CMK (cell line): ENCODE results near the gene MATN4.
"Not testable (repeated sequence)": the region's sequence is repeated elsewhere in the genome, so short reads cannot be mapped to it uniquely, and the experiment has no call there.

Experiments used
- DNase-seq: peaks from one replicate; pipeline ENCODE4 v3.0.0-alpha.2; 2010; ENCODE audit warnings: low read depth

The MATN4 gene, protein sequence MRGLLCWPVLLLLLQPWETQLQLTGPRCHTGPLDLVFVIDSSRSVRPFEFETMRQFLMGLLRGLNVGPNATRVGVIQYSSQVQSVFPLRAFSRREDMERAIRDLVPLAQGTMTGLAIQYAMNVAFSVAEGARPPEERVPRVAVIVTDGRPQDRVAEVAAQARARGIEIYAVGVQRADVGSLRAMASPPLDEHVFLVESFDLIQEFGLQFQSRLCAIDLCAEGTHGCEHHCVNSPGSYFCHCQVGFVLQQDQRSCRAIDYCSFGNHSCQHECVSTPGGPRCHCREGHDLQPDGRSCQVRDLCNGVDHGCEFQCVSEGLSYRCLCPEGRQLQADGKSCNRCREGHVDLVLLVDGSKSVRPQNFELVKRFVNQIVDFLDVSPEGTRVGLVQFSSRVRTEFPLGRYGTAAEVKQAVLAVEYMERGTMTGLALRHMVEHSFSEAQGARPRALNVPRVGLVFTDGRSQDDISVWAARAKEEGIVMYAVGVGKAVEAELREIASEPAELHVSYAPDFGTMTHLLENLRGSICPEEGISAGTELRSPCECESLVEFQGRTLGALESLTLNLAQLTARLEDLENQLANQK

DNA sequence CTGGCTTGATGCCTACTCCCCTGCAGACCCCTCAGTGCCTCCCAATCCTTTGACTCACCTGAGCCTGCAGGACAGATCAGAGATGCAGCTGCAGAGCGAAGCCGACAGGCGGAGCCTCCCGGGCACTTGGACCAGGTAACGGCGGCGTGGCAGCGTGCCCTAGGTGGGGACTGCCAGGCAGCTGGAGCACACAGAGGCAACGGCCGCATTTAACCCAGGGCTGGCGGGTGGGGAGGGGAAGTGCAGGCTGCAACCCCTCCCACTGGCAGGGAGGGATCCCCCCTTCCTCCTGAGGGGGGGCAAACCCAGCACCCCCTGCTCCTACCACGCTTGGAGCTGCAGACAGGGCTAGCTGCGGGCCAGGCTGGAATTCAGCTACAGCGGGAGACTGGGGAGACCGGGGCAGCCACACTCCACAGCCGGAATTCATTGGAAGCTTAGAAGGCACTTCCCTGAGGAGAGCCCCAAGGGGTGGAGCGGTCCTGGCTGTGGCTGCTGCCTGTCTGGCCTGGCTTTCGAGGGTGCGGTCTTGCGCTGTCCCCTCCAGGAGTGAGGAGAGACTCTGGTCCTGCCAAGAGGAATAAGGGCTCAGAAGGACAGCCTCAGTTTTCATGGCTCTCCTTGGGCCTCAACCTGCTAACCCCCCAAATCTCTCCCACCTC, at the start of gene MATN4:
TSS of gene MATN4 (minus strand) at position 183 of the 662 bp plus-strand sequence. CDS start 2,717 bp downstream, outside the sequence.
- DNase-seq: no peak

DNA sequence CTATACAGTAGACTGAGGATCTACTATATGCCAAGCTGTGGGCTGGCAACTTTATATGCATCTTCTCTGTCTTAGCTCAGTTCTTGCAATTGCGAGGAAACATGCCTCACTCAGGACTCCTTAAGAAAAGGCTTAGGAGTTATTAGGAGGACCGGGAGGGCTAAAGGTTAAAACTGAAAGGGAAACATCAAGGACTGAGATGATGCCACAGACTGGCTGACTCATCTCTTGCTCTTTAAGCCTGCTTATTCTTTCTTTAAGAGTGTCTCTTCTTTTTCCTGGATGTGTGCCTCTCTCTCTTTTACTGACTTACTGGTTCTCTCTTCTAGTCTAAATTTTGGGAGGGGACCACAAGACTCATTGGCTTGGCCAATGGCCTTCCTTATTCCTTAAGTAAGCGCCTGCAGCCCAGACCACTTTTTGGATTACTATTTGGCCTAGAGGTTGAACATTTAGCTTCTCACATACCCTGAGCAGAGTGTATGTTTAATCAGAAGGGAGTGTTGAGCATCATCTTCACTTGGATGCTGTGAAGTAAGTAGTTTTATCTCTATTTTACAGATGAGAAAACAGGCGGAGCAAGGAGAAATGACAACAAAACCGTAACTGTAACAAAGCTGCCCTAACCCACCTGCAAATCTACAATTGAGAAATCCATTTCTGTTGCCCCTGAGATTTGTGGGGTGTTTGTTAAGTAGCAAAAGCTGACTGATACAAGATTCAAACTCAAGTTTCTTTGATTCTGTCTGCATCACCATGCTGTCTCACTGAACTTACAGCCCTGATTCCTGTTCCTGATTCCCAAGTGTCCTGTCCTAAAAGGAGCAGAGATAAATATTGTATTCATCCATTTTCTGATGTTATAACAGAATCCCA, 47.3 kb upstream of the MATN4 start:
- DNase-seq: no peak

DNA sequence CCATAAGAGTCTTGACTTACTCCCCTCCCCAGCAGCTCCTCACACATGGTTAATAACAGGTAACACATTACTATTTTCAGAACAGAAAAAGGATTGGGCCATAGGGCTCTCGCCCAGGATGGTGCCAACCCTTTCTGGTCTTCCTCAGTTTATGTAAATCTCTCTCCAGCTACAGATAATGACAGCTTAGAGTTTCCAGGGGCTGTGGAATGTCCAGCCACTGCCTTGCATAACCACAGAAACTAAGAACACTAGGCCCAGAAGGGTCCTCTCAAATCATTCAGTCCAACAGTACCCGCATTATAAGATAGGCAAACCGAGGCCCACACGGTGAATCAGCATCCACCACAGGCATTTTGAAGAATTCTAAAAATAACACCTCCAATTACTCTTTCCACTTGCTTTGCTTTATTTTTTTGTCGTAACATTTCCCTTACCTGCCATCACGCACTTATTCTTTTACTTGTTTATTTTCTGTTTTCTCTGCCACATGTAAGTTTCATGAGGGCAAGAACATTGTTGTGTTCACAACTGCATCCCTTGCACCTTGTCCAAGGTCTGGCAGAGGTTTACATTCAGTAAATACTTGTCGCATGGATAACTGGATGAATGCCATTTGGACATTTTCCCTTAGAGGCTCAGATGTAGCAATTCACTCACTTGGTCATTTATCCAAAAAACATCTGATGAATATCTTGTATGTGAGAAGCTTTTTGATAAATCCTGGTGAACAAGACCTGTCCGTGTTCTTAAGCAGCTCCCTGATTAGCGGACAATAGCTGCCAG, 46.5 kb upstream of the MATN4 start:
- no peak for DNase-seq

DNA sequence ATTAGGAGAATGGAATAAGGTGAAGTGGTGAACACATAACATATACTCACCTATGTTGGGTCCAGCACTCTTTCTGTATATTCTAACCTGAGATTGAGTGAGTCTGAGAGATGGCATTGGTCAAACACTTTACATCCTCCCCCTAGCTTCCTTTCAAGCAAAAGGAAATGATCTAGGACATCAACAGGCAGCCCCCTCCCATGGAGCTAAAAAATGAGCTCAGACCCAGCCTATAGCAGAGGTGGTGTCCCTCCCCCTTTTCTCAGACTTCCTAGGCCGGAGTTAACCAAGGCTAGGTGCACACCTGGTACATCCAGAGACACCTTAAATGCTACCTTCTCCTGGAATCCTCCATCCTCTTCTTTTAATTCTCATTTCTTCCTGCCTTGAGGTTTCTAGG, 45.6 kb upstream of the MATN4 start:
- DNase-seq: no peak

DNA sequence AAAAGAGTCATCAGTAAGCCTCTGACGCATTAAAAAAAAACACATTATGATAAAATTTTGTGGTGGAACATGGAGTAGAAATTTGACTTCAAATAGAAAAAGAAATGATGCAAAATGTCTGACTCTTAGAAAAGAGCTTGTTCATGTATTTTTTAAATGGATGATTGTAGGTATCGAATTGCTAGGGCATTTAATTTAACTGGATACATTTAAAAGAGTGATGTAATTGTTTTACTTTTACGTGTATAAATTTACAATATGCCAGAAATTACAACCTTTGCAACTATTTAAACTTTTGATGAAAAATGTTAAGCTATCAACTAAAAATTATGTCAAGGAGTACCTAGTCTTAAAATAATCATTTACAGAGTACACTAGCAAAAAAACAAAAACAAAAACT, 44.6 kb upstream of the MATN4 start:
- no peak for DNase-seq

DNA sequence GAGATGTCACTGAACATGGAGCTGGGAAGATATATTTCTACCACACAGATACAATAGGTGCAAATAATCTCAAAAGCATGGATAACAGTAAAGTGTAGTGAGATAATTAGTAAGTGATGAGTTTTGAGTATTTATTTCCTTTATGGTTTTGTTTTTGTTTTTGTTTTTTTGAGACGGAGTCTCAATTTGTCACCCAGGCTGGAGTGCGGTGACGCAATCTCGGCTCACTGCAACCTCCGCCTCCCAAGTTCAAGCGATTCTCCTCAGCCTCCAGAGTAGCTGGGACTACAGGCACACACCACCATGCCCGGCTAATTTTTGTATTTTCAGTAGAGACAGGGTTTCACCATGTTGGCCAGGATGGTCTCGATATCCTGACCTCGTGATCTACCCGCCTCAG, 42.7 kb upstream of the MATN4 start:
- DNase-seq: not testable (repeated sequence)

DNA sequence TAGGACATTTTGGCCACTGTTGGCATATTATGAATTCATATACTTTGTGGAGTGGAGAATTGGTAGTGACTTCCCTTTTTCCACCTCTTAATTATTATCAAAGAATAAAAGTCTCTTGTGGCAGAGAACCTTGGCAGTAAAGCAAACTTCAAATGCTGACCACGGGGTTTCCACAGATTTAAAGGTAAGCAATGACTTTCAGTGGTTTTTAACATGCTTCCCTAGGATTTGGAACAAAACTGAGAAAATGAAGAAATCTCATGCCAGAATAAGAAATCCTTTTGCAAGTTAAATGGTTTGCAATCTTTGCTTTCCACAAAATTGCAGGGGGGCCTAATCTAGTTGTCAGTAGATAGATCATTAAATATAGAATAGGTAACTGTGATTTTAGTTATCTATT, 42.1 kb upstream of the MATN4 start:
- no peak for DNase-seq

DNA sequence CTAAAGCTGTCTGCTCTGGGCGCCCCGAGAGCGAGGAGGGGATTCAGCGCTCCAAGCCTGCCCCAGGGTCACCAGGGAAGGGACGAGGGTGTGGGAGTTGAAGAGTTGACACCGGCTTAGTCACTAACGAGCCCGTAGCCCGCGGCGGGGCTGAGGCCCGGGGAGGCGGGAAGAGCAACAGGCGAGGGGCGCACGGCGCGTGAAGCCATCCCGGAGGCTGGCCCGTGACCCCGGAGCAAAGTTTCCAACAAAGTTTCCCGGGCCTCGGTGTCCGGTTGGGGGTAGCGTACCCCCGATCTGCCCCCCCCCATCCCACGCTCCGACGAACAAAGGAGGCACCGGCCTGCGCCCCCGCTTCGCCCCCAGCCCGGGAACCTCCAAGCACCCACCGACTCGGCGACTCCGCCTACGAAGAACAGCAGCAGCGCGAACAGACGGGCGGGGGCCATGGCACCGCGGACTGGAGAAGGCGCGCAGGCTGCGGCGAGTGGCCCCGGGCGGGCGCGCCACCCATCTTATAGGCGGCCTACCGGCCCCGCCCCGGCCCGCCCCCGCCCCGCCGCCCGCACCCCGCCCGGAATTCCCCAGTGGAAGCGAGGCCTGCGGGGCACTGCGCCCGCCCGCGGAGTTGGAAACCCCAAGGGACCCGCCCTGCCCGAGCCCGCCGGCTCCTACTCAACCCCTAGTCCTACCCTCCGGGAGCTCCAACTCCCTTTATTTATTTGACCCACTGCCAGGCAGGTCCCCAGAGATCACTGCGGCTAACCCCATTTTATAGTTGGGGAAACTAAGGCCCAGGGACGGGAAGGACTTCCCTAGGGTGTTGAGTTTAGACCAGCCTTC, 40.1 kb upstream of the MATN4 start, which contains the start of gene SDC4:
TSS of gene SDC4 (minus strand) at position 489 of the 843 bp plus-strand sequence. CDS start at position 449, 40 bp downstream.
- no peak for DNase-seq

DNA sequence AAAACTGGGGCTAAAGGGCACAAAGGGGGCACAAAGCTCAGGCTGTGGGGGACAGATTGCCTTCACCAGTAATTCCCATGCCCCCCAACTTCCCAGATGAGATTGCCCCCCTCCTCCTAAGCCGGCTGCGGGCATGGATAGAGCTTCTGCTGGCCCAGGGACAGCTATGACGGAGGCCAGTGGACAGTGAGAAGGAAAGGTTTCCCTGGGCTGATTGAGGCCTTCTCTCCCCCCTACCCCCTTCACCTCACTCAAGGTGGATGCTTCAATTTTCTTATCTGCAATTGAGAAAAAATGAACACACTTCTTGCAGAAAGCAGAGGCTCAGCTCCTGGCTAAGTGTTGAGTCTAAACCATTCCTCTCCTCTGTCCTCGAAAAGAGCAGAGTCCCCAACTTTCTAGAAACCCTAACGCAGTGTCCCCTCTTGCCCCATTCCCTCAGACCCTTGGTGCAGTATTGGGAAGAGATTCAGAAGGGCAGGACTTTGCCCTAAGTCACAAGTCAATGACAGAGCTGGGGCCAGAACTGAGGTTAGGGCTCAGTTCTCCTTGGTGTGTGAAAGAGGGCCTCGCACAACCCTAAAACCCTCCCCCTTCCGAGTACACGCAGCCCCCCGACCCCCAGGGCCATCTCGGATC, 39.3 kb upstream of the MATN4 start:
- no peak for DNase-seq

DNA sequence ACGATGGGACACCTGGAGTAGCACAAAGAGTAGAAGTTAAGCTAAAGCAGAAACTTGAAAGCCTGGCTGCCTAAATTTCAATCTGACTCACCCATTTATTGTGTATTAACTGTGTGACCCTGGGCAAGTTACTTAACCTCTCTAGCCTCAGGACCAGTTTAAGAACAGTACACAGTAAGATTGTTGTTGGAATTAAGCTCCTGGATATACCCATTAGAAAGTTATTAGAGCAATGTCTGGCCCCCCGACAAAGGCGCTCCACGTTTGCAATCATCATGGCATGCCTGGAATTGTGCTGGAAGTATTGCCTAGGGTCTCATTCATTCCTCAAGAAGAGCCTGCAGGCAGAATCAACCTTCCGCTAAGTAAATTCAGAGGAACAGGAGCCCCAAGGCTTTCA, 38.8 kb upstream of the MATN4 start:
- DNase-seq: no peak

DNA sequence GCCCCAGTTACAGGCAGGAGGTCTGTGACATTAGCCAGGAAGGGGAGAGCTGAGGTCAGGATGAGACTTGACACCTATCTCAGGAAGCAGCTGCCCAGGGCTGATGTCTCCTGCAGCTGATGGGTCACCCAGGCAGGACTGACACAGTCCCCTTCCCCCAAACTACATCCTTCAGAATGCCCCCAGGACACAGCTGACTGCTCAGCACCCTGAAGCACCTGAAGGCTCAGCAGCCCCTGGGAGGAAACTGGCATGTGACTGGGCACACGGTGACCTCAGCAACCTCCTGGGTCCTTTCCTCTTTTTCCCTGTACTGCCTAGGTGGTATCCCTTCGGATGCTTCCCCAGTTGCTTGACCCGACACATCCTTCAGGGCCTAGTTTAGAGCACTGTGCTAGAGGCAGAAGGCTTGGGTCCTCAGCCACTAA, 38.2 kb upstream of the MATN4 start:
- DNase-seq: peak; percentile 79

DNA sequence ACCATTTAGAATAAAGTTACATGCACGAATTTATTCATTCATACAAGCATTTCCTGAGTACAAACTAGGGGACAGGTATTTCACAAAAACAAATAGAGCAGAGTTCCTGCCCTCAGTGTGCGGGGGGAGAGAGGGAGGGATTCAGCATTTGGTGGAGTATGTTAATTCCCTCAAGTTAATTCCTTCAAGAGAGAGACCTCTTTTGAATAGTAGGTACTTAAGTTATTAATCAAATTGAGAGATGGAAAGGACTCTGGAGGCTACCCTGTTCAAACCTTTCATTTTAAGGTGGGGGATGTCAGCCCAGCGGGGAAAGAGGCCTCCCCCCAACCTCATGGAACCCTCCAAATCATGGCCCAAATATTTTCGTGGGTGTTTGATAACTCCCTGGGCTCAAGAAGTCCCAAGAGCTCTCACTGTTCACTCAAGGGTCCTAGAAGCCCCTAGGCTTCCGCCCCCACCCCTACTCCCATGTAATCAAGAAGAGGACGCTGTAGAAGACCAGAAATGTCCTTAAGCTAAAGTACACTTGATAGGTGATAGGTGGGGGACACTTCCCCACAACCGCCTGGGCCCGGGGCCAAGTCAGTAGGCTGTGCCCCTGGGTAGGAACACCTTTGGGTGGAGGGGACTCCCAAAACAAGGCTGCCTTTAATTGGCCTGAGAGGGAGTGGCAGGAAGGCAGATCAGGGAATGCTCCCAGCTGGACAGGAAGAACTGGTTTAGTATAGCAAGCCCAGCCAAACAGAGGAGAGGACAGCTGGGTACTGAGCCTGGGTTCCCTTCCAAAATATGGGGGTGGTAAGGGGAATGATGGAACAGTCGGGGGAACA, 37.2 kb upstream of the MATN4 start:
- DNase-seq: no peak

DNA sequence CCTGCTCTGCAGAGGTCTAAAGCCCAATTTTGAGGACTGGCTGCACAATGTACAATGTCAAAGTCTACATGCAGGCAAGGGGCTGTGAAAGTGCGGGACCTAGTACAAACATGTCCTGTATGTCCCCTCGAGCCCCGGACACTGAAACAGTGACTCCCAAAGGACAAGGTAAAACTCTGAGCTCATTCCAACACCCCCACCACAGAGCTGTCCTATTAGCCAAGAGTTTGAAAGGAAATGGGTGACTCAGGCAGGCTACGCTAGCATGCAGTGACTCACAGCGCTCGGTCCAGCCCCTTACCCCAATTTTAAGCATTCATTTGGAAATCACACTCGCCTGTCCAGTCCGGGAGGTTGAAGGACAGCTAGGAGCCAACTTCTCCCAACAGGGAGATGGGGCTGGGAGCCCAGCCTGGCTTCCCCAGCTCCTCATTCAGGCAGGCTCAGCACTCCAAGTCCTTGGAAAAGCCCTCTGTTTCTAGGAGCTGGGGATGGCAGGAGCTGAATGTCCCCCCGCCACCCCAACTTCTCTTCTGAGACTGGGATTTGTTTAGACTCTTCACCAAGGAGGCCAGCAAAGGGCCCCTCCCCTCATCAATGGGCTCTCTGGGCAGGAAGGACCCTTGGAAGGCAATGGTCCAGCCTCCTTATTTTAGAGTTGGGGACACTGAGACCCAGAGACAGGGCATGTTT, 36.2 kb upstream of the MATN4 start:
- no peak for DNase-seq

DNA sequence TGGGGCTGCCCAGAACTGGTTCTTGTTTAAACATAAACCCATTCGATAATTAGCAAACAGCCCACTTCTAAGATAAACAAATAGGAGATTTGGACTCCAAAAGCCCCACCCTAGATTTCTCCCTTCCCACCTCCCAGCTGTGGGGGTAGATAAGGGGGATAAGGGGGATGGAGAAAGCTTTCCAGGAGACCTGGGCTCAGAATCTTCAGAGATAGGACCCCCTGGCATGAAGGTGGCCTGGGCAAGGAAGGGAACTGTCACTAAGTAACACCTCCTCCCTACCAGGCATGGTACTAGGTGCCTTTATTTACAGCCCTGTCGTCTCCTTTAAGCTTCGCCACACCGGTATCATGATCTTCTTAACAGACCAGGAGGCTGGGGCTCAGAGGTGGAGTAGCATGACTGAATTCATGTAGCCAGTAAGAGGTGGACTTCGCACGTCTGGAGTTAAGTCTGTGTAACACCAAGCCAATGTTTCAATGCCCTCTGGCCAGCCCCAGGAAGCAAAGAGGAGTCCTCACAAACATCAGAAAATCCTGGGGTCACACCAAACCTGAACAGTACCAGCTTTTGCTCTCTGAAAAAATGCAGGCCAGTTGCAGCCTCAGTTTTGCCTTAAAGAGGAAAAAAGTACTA, 35.6 kb upstream of the MATN4 start:
- no peak for DNase-seq

DNA sequence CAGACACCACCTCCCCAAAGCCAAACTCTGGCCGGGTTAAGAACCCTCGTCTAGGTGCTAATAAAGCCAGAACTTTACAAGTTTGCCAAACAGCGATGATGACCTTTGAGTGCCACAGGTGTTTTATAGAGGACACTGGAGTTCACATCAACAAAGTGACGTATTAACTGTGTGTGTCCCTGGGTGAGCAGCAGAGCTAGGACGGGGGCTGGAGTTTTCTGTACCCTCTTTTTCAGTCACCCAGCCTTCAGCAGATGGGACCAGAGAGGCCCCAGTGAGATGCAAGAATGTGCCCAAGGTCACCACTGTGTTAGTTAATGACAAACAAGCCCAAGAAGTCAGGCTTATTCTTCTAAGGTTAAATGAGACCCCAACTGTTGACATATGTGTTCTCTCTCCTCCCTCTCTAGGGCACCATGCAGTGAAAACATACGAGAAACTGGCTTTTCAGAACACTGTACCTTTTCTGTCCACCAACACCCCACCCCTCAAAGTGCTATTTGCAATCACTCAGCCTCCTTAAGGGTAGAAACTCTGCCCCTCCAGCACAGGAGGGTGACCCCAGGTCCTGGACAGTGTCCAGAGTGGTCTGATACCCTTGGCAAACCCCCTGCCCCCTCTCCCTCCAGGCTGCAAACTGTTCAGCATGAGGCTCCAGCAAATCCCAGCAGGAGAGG, 34.9 kb upstream of the MATN4 start:
- no peak for DNase-seq

DNA sequence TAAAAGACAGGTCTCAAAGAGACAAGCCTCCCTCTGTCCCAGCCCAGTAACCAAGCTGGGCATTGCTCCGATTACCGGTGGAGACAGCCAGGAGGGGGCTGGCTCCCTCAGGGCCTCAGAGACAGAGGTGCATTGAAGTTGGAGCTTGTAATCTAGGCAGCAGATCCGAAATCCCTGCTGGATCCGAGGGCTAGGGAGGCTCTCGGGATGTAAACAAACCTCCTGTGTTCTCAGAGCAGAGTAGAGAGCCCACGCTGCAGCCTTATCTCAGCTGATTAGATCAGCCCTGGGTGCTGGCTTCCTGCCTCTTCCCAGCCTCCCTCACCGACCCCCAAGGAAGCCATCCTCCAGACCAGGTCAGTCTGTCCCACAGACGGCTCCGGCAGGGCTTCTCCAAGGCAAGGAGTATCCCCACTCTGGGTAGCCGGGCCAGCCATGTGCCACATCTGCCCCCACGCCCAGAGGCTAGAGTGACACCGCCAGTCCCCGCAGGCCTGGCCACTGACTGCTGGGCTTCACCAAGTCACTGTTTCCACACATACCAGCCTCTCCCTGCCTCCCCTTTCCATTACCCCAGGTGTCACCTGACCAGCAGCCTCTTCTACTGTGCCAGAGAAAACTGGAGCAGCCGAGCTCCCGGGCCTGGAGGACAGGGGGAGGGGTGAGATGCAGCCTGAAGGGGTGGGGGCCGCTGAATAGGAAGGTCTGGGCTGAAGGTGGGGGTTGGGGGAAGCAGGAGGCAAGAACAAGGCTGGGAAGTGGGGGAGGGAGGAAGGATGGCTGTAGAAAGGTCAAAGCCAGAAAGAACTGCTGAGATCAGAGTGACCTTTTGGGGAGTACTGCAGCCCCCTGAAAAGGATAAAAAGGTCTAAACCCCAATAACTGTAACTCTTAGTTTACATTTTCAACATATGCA, 34.1 kb upstream of the MATN4 start:
- no peak for DNase-seq
